Bronchial epithelial cell (primary cell): ENCODE data around the gene CLP1. TPM values are rescaled to one million over a fixed set of nuclear protein-coding genes. Genes with fewer than 3 reads are reported as not detected.
"Not testable (repeated sequence)": the region's sequence is repeated elsewhere in the genome, so short reads cannot be mapped to it uniquely, and the experiment has no call there.

Experiments
- DNase-seq: peaks from one replicate; pipeline ENCODE4 v3.0.0-alpha.2; 2010; ENCODE audit warnings: low read depth
- FAIRE-seq: peaks from 2 replicates; lab custom pipeline; 2011; peaks lifted over from hg19 to GRCh38; lab: Jason Lieb, UNC
- H3K27me3 ChIP-seq: 2 replicates; pipeline ENCODE4 v1.5.1; 2011; ENCODE audit warnings: low read length; ENCODE audit not compliant: control insufficient read depth, insufficient read depth
- H3K36me3 ChIP-seq: 2 replicates; pipeline ENCODE4 v1.5.1; 2011; ENCODE audit warnings: low read length; ENCODE audit not compliant: control insufficient read depth, insufficient read depth
- H3K4me3 ChIP-seq: 2 replicates; pipeline ENCODE4 v1.5.1; 2011; ENCODE audit warnings: mild to moderate bottlenecking, low read depth, low read length, control low read depth
- CTCF ChIP-seq: IDR thresholded peaks from 2 replicates; pipeline ENCODE4 v1.5.1; 2011; ENCODE audit warnings: mild to moderate bottlenecking, moderate library complexity, low read length, control low read depth, inconsistent platforms; ENCODE audit not compliant: insufficient read depth, severe bottlenecking
- total RNA-seq: library from RNA; depleted of rRNA; stranded (reverse); fragments of >200 nt; gene quantifications from 2 replicates; pipeline ENCODE4 v1.2.1, GENCODE V29; 2014

Gene CLP1
- total RNA-seq, 1 donor from 2014 or later: 28.2 TPM

GRCh38 chr11:57650739-57651090, 6.8 kb upstream of the CLP1 start:
- no peaks in the 10 kb centered on the region for H3K36me3 ChIP-seq
- H3K4me3 ChIP-seq: no peak overlapping the region
- no peak for TF ChIP-seq CTCF
- DNase-seq (peak; percentile 45), FAIRE-seq (no peak)
- H3K27me3 ChIP-seq: peaks cover 19% of the 10 kb centered on the region

GRCh38 chr11:57651408-57651807, 6.2 kb upstream of the CLP1 start:
- Histone ChIP-seq H3K4me3 (no peak overlapping the region), H3K27me3 (peaks cover 19% of the 10 kb centered on the region), H3K36me3 (no peaks in the 10 kb centered on the region)
- TF ChIP-seq CTCF: no peak
- DNase-seq (no peak), FAIRE-seq (no peak)

GRCh38 chr11:57652230-57652629, 5.3 kb upstream of the CLP1 start:
- peaks cover 17% of the 10 kb centered on the region for H3K27me3 ChIP-seq
- DNase-seq, H3K4me3 ChIP-seq, FAIRE-seq, H3K36me3 ChIP-seq: not testable (repeated sequence)

- Histone ChIP-seq H3K27me3 (peaks cover 13% of the 10 kb centered on the region), H3K36me3 (no peaks in the 10 kb centered on the region), H3K4me3 (no peak overlapping the region)
- DNase-seq: no peak
- TF ChIP-seq CTCF: no peak
- no peak for FAIRE-seq
Measured at GRCh38 chr11:57652662-57653061, 4.9 kb upstream of the CLP1 start.

GRCh38 chr11:57653163-57653562, 4.4 kb upstream of the CLP1 start:
- peaks cover 10% of the 10 kb centered on the region for H3K27me3 ChIP-seq
- H3K4me3 ChIP-seq: no peak overlapping the region
- no peak for FAIRE-seq
- no peak for DNase-seq
- no peaks in the 10 kb centered on the region for H3K36me3 ChIP-seq
- no peak for TF ChIP-seq CTCF

- no peak for TF ChIP-seq CTCF
- H3K36me3 ChIP-seq: peaks cover 14% of the 10 kb centered on the region
- FAIRE-seq: no peak
- no peak for DNase-seq
- H3K4me3 ChIP-seq: peak overlapping the region; percentile 47
- no peaks in the 10 kb centered on the region for H3K27me3 ChIP-seq
Measured at GRCh38 chr11:57656885-57657193, 723 bp upstream of the CLP1 start.
